B cell (primary cell): ENCODE data around the gene JUP.

ENCODE experiments used
- EZH2 ChIP-seq: IDR thresholded peaks from 2 replicates; pipeline ENCODE4 v1.6.1; 2012; ENCODE audit warnings: borderline replicate concordance, low read depth, mild to moderate bottlenecking, moderate library complexity, low read length; ENCODE audit not compliant: insufficient read depth, poor library complexity, severe bottlenecking
- TF ChIP-seq, protein P1 (sequence below): fragments of 200-600 bp; IDR thresholded peaks from one replicate; pipeline ENCODE4 v1.8.0; 2022; ENCODE audit warnings: antibody characterized with exemption, mild to moderate bottlenecking

- TF ChIP-seq, protein P1, sequence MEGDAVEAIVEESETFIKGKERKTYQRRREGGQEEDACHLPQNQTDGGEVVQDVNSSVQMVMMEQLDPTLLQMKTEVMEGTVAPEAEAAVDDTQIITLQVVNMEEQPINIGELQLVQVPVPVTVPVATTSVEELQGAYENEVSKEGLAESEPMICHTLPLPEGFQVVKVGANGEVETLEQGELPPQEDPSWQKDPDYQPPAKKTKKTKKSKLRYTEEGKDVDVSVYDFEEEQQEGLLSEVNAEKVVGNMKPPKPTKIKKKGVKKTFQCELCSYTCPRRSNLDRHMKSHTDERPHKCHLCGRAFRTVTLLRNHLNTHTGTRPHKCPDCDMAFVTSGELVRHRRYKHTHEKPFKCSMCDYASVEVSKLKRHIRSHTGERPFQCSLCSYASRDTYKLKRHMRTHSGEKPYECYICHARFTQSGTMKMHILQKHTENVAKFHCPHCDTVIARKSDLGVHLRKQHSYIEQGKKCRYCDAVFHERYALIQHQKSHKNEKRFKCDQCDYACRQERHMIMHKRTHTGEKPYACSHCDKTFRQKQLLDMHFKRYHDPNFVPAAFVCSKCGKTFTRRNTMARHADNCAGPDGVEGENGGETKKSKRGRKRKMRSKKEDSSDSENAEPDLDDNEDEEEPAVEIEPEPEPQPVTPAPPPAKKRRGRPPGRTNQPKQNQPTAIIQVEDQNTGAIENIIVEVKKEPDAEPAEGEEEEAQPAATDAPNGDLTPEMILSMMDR: no peak
- no peak for TF ChIP-seq EZH2
Measured at GRCh38 chr17:41773731-41774193, 12.7 kb downstream of the JUP start.
